GM18505 (cell line): Measurements from ENCODE around the gene FAM120A.

Experiments
- ATAC-seq: cut with Tn5 transposase; IDR thresholded peaks from one replicate; pipeline ENCODE4 v1.9.1; 2021; ENCODE audit not compliant: unreplicated experiment
- POLR2A ChIP-seq: IDR thresholded peaks from 4 replicates; pipeline ENCODE4 v1.6.1; 2011; ENCODE audit warnings: borderline replicate concordance; ENCODE audit not compliant: insufficient read depth, insufficient read length; ENCODE audit errors: extremely low read depth

FAM120A gene

GRCh38 chr9:93576258-93577077 is 125.0 kb downstream of the FAM120A start, which contains the start of gene PHF2:
TSS of gene PHF2 (plus strand) at chr9:93576584. CDS start at chr9:93576774, 190 bp downstream.
- peak; percentile 18 for TF ChIP-seq POLR2A
- ATAC-seq = peak; percentile 40

GRCh38 chr9:93577078-93577974 is 125.8 kb downstream of the FAM120A start:
- TF ChIP-seq POLR2A = no peak
- peak; percentile 19 for ATAC-seq

GRCh38 chr9:93577975-93578682 is 126.6 kb downstream of the FAM120A start:
- no peak for ATAC-seq
- TF ChIP-seq POLR2A = no peak

GRCh38 chr9:93578844-93579243 is 127.4 kb downstream of the FAM120A start:
- TF ChIP-seq POLR2A = no peak
- no peak for ATAC-seq

- TF ChIP-seq POLR2A = no peak
- no peak for ATAC-seq
These were observed 128.4 kb downstream of the FAM120A start for GRCh38 chr9:93579711-93580516.

GRCh38 chr9:93580654-93581380 is 129.3 kb downstream of the FAM120A start:
- no peak for ATAC-seq
- no peak for TF ChIP-seq POLR2A

- ATAC-seq = no peak
- TF ChIP-seq POLR2A = no peak
These were observed 130.6 kb downstream of the FAM120A start for GRCh38 chr9:93582115-93582514.

- no peak for ATAC-seq
- TF ChIP-seq POLR2A = no peak
These were observed 131.1 kb downstream of the FAM120A start for GRCh38 chr9:93582550-93582949.

GRCh38 chr9:93585259-93585658 is 133.8 kb downstream of the FAM120A start:
- TF ChIP-seq POLR2A = no peak
- no peak for ATAC-seq

- no peak for ATAC-seq
These were observed 134.2 kb downstream of the FAM120A start for GRCh38 chr9:93585695-93586094.

GRCh38 chr9:93586290-93587057 is 135.0 kb downstream of the FAM120A start:
- ATAC-seq = no peak
- no peak for TF ChIP-seq POLR2A

More at GRCh38 chr9:93585695-93586094, 134.2 kb downstream of the FAM120A start:
- TF ChIP-seq POLR2A = no peak

GRCh38 chr9:93587284-93587650 is 135.8 kb downstream of the FAM120A start:
- no peak for TF ChIP-seq POLR2A
- ATAC-seq = no peak
